ENCODE data around the gene PACSIN1.
"Not testable (repeated sequence)": the region's sequence is repeated elsewhere in the genome, so short reads cannot be mapped to it uniquely, and the experiment has no call there.

Gene PACSIN1

GRCh38 chr6:34468378-34468892 lies 2.6 kb downstream of the PACSIN1 start:
- Mint-ChIP-seq H3K4me1 (ENCODE audit: low read depth) (peaks cover 7% of the 10 kb centered on the region), H3K4me3 (no peak overlapping the region)

GRCh38 chr6:34469499-34469898 lies 3.6 kb downstream of the PACSIN1 start:
- Mint-ChIP-seq H3K4me1 (ENCODE audit: low read depth) (peaks cover 7% of the 10 kb centered on the region), H3K27me3 (peaks cover 9% of the 10 kb centered on the region), H3K36me3 (ENCODE audit: low read depth) (no peaks in the 10 kb centered on the region), H3K4me3 (no peak overlapping the region), H3K9me3 (no peaks in the 10 kb centered on the region), H3K27ac (no peak overlapping the region)

More at GRCh38 chr6:34468378-34468892, 2.6 kb downstream of the PACSIN1 start:
- Mint-ChIP-seq H3K36me3 (ENCODE audit: low read depth) (no peaks in the 10 kb centered on the region), H3K27ac (no peak overlapping the region), H3K9me3 (no peaks in the 10 kb centered on the region), H3K27me3 (peaks cover 15% of the 10 kb centered on the region)

GRCh38 chr6:34472425-34472824 lies 6.5 kb downstream of the PACSIN1 start:
- H3K36me3 Mint-ChIP-seq (ENCODE audit: low read depth): no peaks in the 10 kb centered on the region
- H3K9me3 Mint-ChIP-seq: no peaks in the 10 kb centered on the region
- no peaks in the 10 kb centered on the region for H3K4me1 Mint-ChIP-seq (ENCODE audit: low read depth)
- H3K27me3 Mint-ChIP-seq: no peaks in the 10 kb centered on the region
- no peak overlapping the region for H3K4me3 Mint-ChIP-seq
- no peak overlapping the region for H3K27ac Mint-ChIP-seq

GRCh38 chr6:34473967-34474366 lies 8.1 kb downstream of the PACSIN1 start:
- H3K27ac Mint-ChIP-seq: no peak overlapping the region
- no peaks in the 10 kb centered on the region for H3K4me1 Mint-ChIP-seq (ENCODE audit: low read depth)
- no peak overlapping the region for H3K4me3 Mint-ChIP-seq
- H3K36me3 Mint-ChIP-seq (ENCODE audit: low read depth): no peaks in the 10 kb centered on the region
- H3K9me3 Mint-ChIP-seq: no peaks in the 10 kb centered on the region
- no peaks in the 10 kb centered on the region for H3K27me3 Mint-ChIP-seq

- H3K4me1 Mint-ChIP-seq (ENCODE audit: low read depth): no peaks in the 10 kb centered on the region
- no peaks in the 10 kb centered on the region for H3K36me3 Mint-ChIP-seq (ENCODE audit: low read depth)
- no peaks in the 10 kb centered on the region for H3K9me3 Mint-ChIP-seq
- no peak overlapping the region for H3K4me3 Mint-ChIP-seq
- no peak overlapping the region for H3K27ac Mint-ChIP-seq
- H3K27me3 Mint-ChIP-seq: no peaks in the 10 kb centered on the region
Observed at GRCh38 chr6:34474754-34475153, 8.9 kb downstream of the PACSIN1 start.

- no peaks in the 10 kb centered on the region for H3K27me3 Mint-ChIP-seq
- no peaks in the 10 kb centered on the region for H3K4me1 Mint-ChIP-seq (ENCODE audit: low read depth)
- no peak overlapping the region for H3K4me3 Mint-ChIP-seq
Observed at GRCh38 chr6:34475238-34475682, 9.4 kb downstream of the PACSIN1 start.

GRCh38 chr6:34475767-34476328 lies 10.0 kb downstream of the PACSIN1 start:
- H3K27ac Mint-ChIP-seq: no peak overlapping the region
- H3K36me3 Mint-ChIP-seq (ENCODE audit: low read depth): no peaks in the 10 kb centered on the region
- H3K27me3 Mint-ChIP-seq: no peaks in the 10 kb centered on the region

More at GRCh38 chr6:34475238-34475682, 9.4 kb downstream of the PACSIN1 start:
- no peaks in the 10 kb centered on the region for H3K36me3 Mint-ChIP-seq (ENCODE audit: low read depth)
- no peaks in the 10 kb centered on the region for H3K9me3 Mint-ChIP-seq
- H3K27ac Mint-ChIP-seq: no peak overlapping the region

GRCh38 chr6:34476447-34476846 lies 10.6 kb downstream of the PACSIN1 start:
- Mint-ChIP-seq H3K27me3 (no peaks in the 10 kb centered on the region), H3K4me3 (no peak overlapping the region), H3K9me3 (no peaks in the 10 kb centered on the region), H3K27ac (no peak overlapping the region), H3K36me3 (ENCODE audit: low read depth) (no peaks in the 10 kb centered on the region), H3K4me1 (ENCODE audit: low read depth) (no peaks in the 10 kb centered on the region)

More at GRCh38 chr6:34475767-34476328, 10.0 kb downstream of the PACSIN1 start:
- no peaks in the 10 kb centered on the region for H3K9me3 Mint-ChIP-seq
- no peak overlapping the region for H3K4me3 Mint-ChIP-seq
- no peaks in the 10 kb centered on the region for H3K4me1 Mint-ChIP-seq (ENCODE audit: low read depth)

- no peak overlapping the region for H3K27ac Mint-ChIP-seq
Observed at GRCh38 chr6:34476921-34477320, 11.0 kb downstream of the PACSIN1 start.

GRCh38 chr6:34478796-34479195 lies 12.9 kb downstream of the PACSIN1 start:
- Mint-ChIP-seq H3K4me1 (ENCODE audit: low read depth) (no peaks in the 10 kb centered on the region), H3K36me3 (ENCODE audit: low read depth) (no peaks in the 10 kb centered on the region), H3K4me3 (no peak overlapping the region), H3K9me3 (no peaks in the 10 kb centered on the region), H3K27me3 (no peaks in the 10 kb centered on the region), H3K27ac (peak overlapping the region; percentile 31)

More at GRCh38 chr6:34476921-34477320, 11.0 kb downstream of the PACSIN1 start:
- Mint-ChIP-seq H3K9me3 (no peaks in the 10 kb centered on the region), H3K27me3 (no peaks in the 10 kb centered on the region), H3K36me3 (ENCODE audit: low read depth) (no peaks in the 10 kb centered on the region), H3K4me1 (ENCODE audit: low read depth) (no peaks in the 10 kb centered on the region), H3K4me3 (no peak overlapping the region)

- H3K9me3 Mint-ChIP-seq; H3K4me3 Mint-ChIP-seq; H3K27me3 Mint-ChIP-seq; H3K27ac Mint-ChIP-seq; H3K36me3 Mint-ChIP-seq (ENCODE audit: low read depth): not testable (repeated sequence)
- peaks cover 28% of the 10 kb centered on the region for H3K4me1 Mint-ChIP-seq (ENCODE audit: low read depth)
Observed at GRCh38 chr6:34483781-34484180, 17.9 kb downstream of the PACSIN1 start.

GRCh38 chr6:34484391-34484790 lies 18.5 kb downstream of the PACSIN1 start:
- Mint-ChIP-seq H3K27me3 (no peaks in the 10 kb centered on the region), H3K9me3 (no peaks in the 10 kb centered on the region), H3K4me1 (ENCODE audit: low read depth) (peaks cover 28% of the 10 kb centered on the region), H3K27ac (peak overlapping the region; percentile 10), H3K36me3 (ENCODE audit: low read depth) (no peaks in the 10 kb centered on the region), H3K4me3 (no peak overlapping the region)

- H3K27ac Mint-ChIP-seq: peak overlapping the region; percentile 83
- peaks cover 28% of the 10 kb centered on the region for H3K4me1 Mint-ChIP-seq (ENCODE audit: low read depth)
- no peaks in the 10 kb centered on the region for H3K36me3 Mint-ChIP-seq (ENCODE audit: low read depth)
- no peaks in the 10 kb centered on the region for H3K27me3 Mint-ChIP-seq
- H3K9me3 Mint-ChIP-seq: no peaks in the 10 kb centered on the region
- H3K4me3 Mint-ChIP-seq: no peak overlapping the region
Observed at GRCh38 chr6:34484899-34485298, 19.0 kb downstream of the PACSIN1 start.

GRCh38 chr6:34485321-34486060 lies 19.6 kb downstream of the PACSIN1 start:
- no peaks in the 10 kb centered on the region for H3K27me3 Mint-ChIP-seq
- no peak overlapping the region for H3K4me3 Mint-ChIP-seq
- peak overlapping the region; percentile 83 for H3K27ac Mint-ChIP-seq
- H3K4me1 Mint-ChIP-seq (ENCODE audit: low read depth): peaks cover 28% of the 10 kb centered on the region
- H3K9me3 Mint-ChIP-seq: no peaks in the 10 kb centered on the region
- H3K36me3 Mint-ChIP-seq (ENCODE audit: low read depth): no peaks in the 10 kb centered on the region

GRCh38 chr6:34486106-34486740 lies 20.3 kb downstream of the PACSIN1 start:
- no peak overlapping the region for H3K27ac Mint-ChIP-seq
- no peaks in the 10 kb centered on the region for H3K9me3 Mint-ChIP-seq
- peaks cover 32% of the 10 kb centered on the region for H3K4me1 Mint-ChIP-seq (ENCODE audit: low read depth)
- H3K36me3 Mint-ChIP-seq (ENCODE audit: low read depth): no peaks in the 10 kb centered on the region
- no peak overlapping the region for H3K4me3 Mint-ChIP-seq
- no peaks in the 10 kb centered on the region for H3K27me3 Mint-ChIP-seq
